Body of pancreas (tissue), 4 donors: ENCODE measurements around the gene CDH22. TPM values are rescaled to one million over a fixed set of nuclear protein-coding genes. Genes with fewer than 3 reads are reported as not detected.
A peak's percentile ranks its signal among the peaks of the same experiment; 100 is the strongest.

Experiments
- ATAC-seq: fragments of 150-250 bp; one replicate; pipeline ENCODE4 v1.9.1; 2016
- DNase-seq, 4 donors: peaks; one replicate each; pipeline ENCODE4 v3.0.0-alpha.2; 2019
- H3K27ac ChIP-seq, 4 donors: fragments of 200-600 bp; sonication (generic); 1 replicate in 3 of 4; 2 replicates in 1 of 4; pipeline versions ENCODE4 v1.5.1 to v1.6.1; 2016 to 2019; ENCODE audit warnings: mild to moderate bottlenecking in 1 of 4, mixed read lengths in 1 of 4, moderate library complexity in 1 of 4
- H3K27me3 ChIP-seq, 2 donors: fragments of 200-600 bp; sonication (generic); one replicate each; pipeline ENCODE4 v1.6.0; 2016; ENCODE audit warnings: mild to moderate bottlenecking in 1 of 2
- H3K36me3 ChIP-seq, 2 donors: fragments of 200-600 bp; sonication (generic); replicated peaks in 1 of 2; 2 replicates each; pipeline ENCODE4 v1.5.1; 2016; ENCODE audit warnings: low read depth in 2 of 2; ENCODE audit not compliant: insufficient read depth in 1 of 2
- H3K4me1 ChIP-seq: fragments of 200-600 bp; sonication (generic); one replicate; pipeline ENCODE4 v1.6.0; 2016
- H3K4me3 ChIP-seq, 2 donors: fragments of 200-600 bp; sonication (generic); 1 replicate in 1 of 2; 2 replicates in 1 of 2; pipeline ENCODE4 v1.5.1; 2016 to 2019
- H3K9me3 ChIP-seq, 3 donors: fragments of 200-600 bp; sonication (generic); 1 replicate in 2 of 3; 2 replicates in 1 of 3; pipeline ENCODE4 v1.5.1; 2016
- POLR2A ChIP-seq, 3 donors: fragments of 450-650 bp; IDR thresholded peaks; one replicate each; pipeline ENCODE4 v1.6.1; 2016; ENCODE audit warnings: antibody characterized with exemption in 3 of 3, mild to moderate bottlenecking in 2 of 3
- WGBS, 2 donors: methylation state at CpG; one replicate each; pipeline ENCODE4 v1.1.5; 2017; 5-methylcytosine and 5-hydroxymethylcytosine counted together
- intact Hi-C: fragments of 100-400 bp; cut with DNase I; formaldehyde crosslinking; loops from one replicate; pipeline ENCODE4 v1.15.1; 2023
- total RNA-seq, 2 donors: library from RNA; depleted of rRNA; stranded (reverse); fragments of >200 nt; gene quantifications; one replicate each; pipeline ENCODE4 v1.1.0, GENCODE V29; 2016
- TF ChIP-seq, protein P1 (sequence below), 7 experiments: fragments of 450-650 bp in 4 of 7; fragments of 200-600 bp in 3 of 7; sonication (generic) in 3 of 7; IDR thresholded peaks; one replicate each; pipeline ENCODE4 v1.5.1; 2016 to 2019; ENCODE audit warnings: antibody characterized with exemption in 7 of 7

CDH22 gene
- total RNA-seq, 2 donors from 2014 or later, result 1.3 to 2.1 TPM

DNA sequence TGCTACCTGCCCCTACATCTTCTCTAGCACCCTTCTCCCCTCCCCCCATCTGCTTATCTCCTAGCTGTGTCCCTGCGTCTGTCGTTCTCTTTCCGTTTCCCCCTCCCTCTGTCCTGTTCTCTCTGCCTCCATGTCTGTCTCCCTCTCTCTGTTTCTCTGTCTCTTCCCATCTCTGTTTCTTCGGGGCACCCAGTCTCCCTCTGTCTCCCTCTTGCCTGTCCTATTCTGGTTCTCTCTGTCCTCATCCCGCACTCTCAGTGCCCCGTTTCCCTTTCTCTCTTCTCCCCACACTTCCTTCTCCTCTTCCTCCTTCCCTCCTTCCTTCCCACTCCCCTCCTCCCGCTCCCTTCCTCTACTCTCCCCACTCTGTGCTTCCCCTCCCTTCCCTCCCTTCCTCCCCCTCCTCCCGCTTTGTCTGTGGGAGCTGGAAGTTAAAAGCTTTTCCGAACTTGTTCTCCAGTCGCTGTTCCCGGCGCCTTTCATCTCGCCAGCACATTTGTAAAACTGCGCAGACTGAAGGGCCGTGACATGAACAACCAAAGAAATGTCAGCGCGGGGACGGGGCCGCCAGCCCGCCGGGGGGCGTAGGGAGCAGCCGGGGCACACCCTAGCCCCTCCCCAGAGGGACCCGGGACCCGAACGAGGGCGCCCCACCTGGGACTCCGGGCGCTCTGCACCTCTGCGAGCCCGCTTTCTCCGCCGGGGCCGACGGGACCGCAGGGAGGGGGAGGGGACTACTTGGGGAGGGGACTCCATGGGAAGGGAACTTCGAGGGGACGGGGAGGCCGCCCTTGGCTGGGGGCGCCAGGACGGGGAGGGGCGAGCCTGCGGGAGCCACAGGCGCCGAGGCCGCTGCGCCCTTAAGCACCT lies 4.0 kb upstream of the CDH22 start:
- Histone ChIP-seq H3K27ac (no peak overlapping the region), H3K27me3 (peaks cover 0 to 19% of the 10 kb centered on the region in 2 donors), H3K4me1 (peaks cover 36% of the 10 kb centered on the region), H3K36me3 (no peaks in the 10 kb centered on the region), H3K4me3 (no peak overlapping the region), H3K9me3 (no peaks in the 10 kb centered on the region)
- DNase-seq (peak in 3 of 4 donors; percentile 19 to 36 (median 24)), ATAC-seq (no peak)
- WGBS, 2 donors, result 2 to 3% methylated on average over 17 to 45 of the region's 47 CpGs
- TF ChIP-seq, protein P1, sequence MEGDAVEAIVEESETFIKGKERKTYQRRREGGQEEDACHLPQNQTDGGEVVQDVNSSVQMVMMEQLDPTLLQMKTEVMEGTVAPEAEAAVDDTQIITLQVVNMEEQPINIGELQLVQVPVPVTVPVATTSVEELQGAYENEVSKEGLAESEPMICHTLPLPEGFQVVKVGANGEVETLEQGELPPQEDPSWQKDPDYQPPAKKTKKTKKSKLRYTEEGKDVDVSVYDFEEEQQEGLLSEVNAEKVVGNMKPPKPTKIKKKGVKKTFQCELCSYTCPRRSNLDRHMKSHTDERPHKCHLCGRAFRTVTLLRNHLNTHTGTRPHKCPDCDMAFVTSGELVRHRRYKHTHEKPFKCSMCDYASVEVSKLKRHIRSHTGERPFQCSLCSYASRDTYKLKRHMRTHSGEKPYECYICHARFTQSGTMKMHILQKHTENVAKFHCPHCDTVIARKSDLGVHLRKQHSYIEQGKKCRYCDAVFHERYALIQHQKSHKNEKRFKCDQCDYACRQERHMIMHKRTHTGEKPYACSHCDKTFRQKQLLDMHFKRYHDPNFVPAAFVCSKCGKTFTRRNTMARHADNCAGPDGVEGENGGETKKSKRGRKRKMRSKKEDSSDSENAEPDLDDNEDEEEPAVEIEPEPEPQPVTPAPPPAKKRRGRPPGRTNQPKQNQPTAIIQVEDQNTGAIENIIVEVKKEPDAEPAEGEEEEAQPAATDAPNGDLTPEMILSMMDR (IDR thresholded peaks at IDR 0.05), result peak in 2 of 7 experiments; percentile 12 to 17
- no peak for TF ChIP-seq POLR2A (IDR thresholded peaks at IDR 0.05)
- intact Hi-C loops, result no loop called here

DNA sequence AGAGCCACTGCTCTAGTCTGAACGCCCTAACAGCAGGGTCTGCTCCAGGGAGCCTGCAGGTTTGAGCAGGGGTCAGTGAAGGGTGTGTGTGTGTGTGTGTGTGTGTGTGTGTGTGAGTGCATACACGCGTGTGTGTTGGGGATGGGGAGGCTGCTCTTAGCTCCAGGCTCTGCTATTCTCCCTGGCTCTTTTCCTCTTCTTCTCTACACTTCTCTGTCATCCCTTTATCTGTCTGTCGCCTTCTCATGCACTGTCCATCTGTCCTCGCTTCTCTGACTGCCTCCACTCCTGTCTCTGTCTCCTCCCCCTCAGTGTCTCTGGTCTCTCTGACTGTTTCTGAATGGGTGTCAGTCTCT lies 3.4 kb upstream of the CDH22 start:
- H3K9me3 ChIP-seq, result no peaks in the 10 kb centered on the region
- H3K4me3 ChIP-seq, result no peak overlapping the region
- peaks cover 0 to 21% of the 10 kb centered on the region in 2 donors for H3K27me3 ChIP-seq
- 11 to 18% methylated on average over 5 of the region's 5 CpGs for WGBS, 2 donors
- H3K36me3 ChIP-seq, result no peaks in the 10 kb centered on the region
- peaks cover 42% of the 10 kb centered on the region for H3K4me1 ChIP-seq
- TF ChIP-seq POLR2A (IDR thresholded peaks at IDR 0.05), result no peak
- TF ChIP-seq, protein P1 (IDR thresholded peaks at IDR 0.05), result no peak
- intact Hi-C loops, result no loop called here
- H3K27ac ChIP-seq, result no peak overlapping the region
- no peak for DNase-seq
- no peak for ATAC-seq

DNA sequence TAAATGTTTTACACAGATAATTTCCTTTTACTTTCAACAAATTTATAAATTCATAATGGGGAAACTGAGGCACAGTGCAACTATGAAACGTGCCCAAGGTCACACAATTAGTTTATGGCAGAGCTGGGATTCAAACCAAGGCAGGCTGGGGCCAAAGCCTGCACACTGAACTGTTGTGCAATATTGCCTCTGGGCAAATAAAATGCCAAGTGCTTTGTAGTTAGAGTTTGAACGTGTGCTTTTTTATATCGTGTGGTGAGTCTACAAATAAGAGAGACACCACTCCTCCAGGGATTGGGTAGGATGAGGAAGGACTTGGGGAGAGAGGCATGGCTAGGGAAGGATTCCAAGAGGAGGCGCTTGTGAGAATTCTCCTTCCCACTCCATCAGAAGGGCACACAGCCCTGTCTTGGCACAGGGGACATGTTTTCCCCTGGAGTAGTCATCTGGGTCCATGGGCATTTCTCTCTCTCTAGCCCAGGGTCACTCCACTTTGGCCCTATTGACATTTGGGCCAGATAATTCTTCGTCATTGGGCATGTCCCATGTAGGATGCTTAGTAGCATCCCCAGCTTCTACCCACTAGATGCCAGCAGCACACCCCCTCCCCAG lies 2.8 kb upstream of the CDH22 start:
- DNase-seq, result peak in 1 of 4 donors; percentile 18
- 12 to 16% methylated on average over 5 of the region's 5 CpGs for WGBS, 2 donors
- no peak for ATAC-seq
- TF ChIP-seq POLR2A (IDR thresholded peaks at IDR 0.05), result no peak
- TF ChIP-seq, protein P1 (IDR thresholded peaks at IDR 0.05), result no peak
- peaks cover 47% of the 10 kb centered on the region for H3K4me1 ChIP-seq
- H3K36me3 ChIP-seq, result no peaks in the 10 kb centered on the region
- H3K9me3 ChIP-seq, result no peaks in the 10 kb centered on the region
- H3K4me3 ChIP-seq, result no peak overlapping the region
- peaks cover 0 to 21% of the 10 kb centered on the region in 2 donors for H3K27me3 ChIP-seq
- intact Hi-C loops, result no loop called here
- no peak overlapping the region for H3K27ac ChIP-seq

DNA sequence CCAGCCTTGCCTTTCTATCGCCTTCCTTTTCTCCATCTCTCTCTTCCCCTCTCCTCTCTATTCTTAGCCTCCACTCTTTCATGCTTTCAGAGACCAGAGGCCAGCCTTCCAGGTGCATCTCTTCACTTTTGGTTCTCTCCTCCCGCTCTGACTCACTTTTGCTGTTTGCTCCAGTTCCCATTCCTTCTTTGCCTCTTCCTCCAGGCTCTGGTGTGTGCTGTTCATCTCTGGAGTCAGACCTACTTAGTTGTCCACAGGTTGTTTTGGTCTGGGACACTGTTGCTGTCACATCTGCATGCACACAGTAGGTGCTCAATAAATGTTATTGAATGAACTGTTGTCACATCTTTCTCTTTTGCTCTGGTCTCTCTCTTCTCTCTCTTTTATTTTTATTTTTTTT lies 1.6 kb upstream of the CDH22 start:
- DNase-seq (no peak), ATAC-seq (no peak)
- peaks cover 0 to 21% of the 10 kb centered on the region in 2 donors for H3K27me3 ChIP-seq
- H3K27ac ChIP-seq, result no peak overlapping the region
- H3K4me3 ChIP-seq, result no peak overlapping the region
- no peaks in the 10 kb centered on the region for H3K9me3 ChIP-seq
- TF ChIP-seq POLR2A (IDR thresholded peaks at IDR 0.05), result no peak
- TF ChIP-seq, protein P1 (IDR thresholded peaks at IDR 0.05), result no peak
- peaks cover 59% of the 10 kb centered on the region for H3K4me1 ChIP-seq
- 72 to 76% methylated on average over 2 of the region's 2 CpGs for WGBS, 2 donors
- H3K36me3 ChIP-seq, result no peaks in the 10 kb centered on the region
- intact Hi-C loops, result no loop called here
